ENCODE measurements around the gene MICAL2. TPM values are rescaled to one million over a fixed set of nuclear protein-coding genes. Genes with fewer than 3 reads are reported as not detected.

MICAL2 gene
- total RNA-seq = 203 and 443 TPM in 2 replicates

GRCh38 chr11:12110201-12110713 is at the start of gene MICAL2:
TSS of gene MICAL2 (plus strand) at chr11:12110590. CDS start at chr11:12162156, 51,566 bp downstream.

Other genes starting within 250 kb of the MICAL2 start
- 179 and 288 TPM in 2 replicates for gene DKK3, start 102.0 kb upstream of the MICAL2 start, total RNA-seq

Measured in endothelial cell of coronary artery (primary cell).